TTC549 (cell line): ENCODE measurements around the gene HLCS.

Experiments used
- FAIRE-seq: peaks from 2 replicates; lab custom pipeline; 2012; peaks lifted over from hg19 to GRCh38; lab: Jason Lieb, UNC

HLCS gene

GRCh38 chr21:36769051-36769839 lies 197.2 kb downstream of the HLCS start:
- peak; percentile 32 for FAIRE-seq

GRCh38 chr21:36768496-36768895 lies 198.0 kb downstream of the HLCS start:
- FAIRE-seq, result no peak

GRCh38 chr21:36767096-36767495 lies 199.4 kb downstream of the HLCS start:
- no peak for FAIRE-seq

GRCh38 chr21:36766511-36766910 lies 200.0 kb downstream of the HLCS start:
- no peak for FAIRE-seq

GRCh38 chr21:36765229-36765628 lies 201.2 kb downstream of the HLCS start:
- FAIRE-seq, result no peak

- no peak for FAIRE-seq
Observed at GRCh38 chr21:36763305-36763704, 203.2 kb downstream of the HLCS start.

GRCh38 chr21:36762642-36763041 lies 203.8 kb downstream of the HLCS start:
- no peak for FAIRE-seq

GRCh38 chr21:36761685-36762084 lies 204.8 kb downstream of the HLCS start:
- no peak for FAIRE-seq

- FAIRE-seq, result no peak
Observed at GRCh38 chr21:36759348-36760083, 207.0 kb downstream of the HLCS start.

- peak; percentile 71 for FAIRE-seq
Observed at GRCh38 chr21:36757196-36757595, 209.3 kb downstream of the HLCS start.

- FAIRE-seq, result peak; percentile 60
Observed at GRCh38 chr21:36756527-36756926, 209.9 kb downstream of the HLCS start.

GRCh38 chr21:36754241-36754898 lies 212.1 kb downstream of the HLCS start:
- peak; percentile 78 for FAIRE-seq

- peak; percentile 92 for FAIRE-seq
Observed at GRCh38 chr21:36753556-36753955, 212.9 kb downstream of the HLCS start.

- FAIRE-seq, result no peak
Observed at GRCh38 chr21:36751383-36751782, 215.1 kb downstream of the HLCS start.

- FAIRE-seq, result no peak
Observed at GRCh38 chr21:36750576-36750959, 215.9 kb downstream of the HLCS start.

GRCh38 chr21:36749935-36750575 lies 216.4 kb downstream of the HLCS start:
- peak; percentile 65 for FAIRE-seq

- FAIRE-seq, result no peak
Observed at GRCh38 chr21:36747815-36748383, 218.6 kb downstream of the HLCS start.

- FAIRE-seq, result no peak
Observed at GRCh38 chr21:36747041-36747814, 219.2 kb downstream of the HLCS start.

GRCh38 chr21:36745459-36745858 lies 221.0 kb downstream of the HLCS start:
- no peak for FAIRE-seq

- FAIRE-seq, result no peak
Observed at GRCh38 chr21:36744560-36745231, 221.8 kb downstream of the HLCS start.

GRCh38 chr21:36744190-36744559 lies 222.3 kb downstream of the HLCS start:
- no peak for FAIRE-seq
